ACHN (cell line): Measurements from ENCODE around the gene GTF2F1.

Experiments
- DNase-seq: peaks from one replicate; pipeline ENCODE4 v3.0.0-alpha.2; 2015
- in situ Hi-C: cut with HindIII; loops from 2 replicates; pipeline ENCODE4 v1.10.0; 2017; ENCODE audit warnings: low sequenced_read_pairs, low pct_ligation_motif_present, low pct_unique_long_range_greater_than_20kb

GTF2F1 gene

DNA sequence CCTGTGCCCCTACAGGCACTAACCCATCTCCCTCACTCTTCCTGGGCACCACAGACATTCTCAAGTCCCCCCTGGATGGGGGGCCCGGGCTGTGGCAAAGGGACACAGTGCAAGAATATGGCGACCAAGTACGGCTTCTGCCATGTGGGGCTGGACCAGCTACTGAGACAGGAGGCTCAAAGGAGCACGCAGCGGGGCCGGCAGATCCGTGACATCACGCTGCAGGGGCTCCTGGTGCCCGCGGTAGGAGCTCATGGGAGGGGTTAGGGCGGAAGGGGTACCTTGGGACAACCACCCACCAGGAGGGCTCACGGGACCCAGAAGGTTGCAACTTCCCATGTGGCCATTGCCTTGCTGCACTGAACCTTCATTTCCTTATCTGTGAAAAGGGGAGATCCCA, 3.3 kb upstream of the GTF2F1 start:
- in situ Hi-C loops, result no loop called here
- no peak for DNase-seq

DNA sequence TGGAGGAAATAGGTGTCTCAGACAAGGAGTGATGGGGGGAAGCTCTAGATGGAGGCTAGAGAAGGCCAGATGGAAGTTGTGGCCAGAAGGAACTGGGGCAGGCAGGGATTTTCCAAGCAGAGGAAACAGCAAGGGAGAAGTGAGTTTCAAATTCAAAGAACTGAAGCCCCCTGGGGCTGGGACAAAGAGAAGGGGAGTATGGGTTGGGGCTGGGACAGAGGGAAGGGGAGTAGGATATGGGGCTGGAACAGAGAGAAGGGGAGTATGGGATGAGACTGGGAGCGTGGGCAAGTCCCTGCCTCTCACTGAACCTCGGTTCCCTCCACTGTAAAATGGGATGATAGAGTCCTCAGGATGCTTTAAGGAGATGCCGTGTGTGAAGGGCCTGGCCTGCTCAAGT, 1.9 kb upstream of the GTF2F1 start:
- DNase-seq, result no peak
- in situ Hi-C loops, result no loop called here

DNA sequence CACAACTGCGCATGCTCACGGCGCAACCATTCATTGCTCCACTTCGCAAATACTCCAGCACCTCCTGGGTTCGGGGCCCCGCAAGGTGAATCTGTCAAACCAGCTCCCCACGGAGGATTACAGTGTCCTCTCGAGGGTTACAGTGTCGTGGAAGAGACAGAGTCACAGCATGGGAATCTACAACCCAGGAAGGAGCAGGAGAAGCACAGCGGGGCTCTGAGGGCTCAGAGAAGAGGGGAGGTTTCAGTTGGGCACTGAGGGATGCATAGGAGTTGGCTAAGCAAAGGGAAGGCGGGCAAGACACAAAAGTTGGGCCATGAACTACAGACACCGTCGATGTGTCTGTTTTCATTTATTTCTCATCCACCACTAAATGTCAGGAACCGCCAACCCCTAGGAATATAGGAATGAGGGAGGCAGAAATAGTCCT, 1.0 kb upstream of the GTF2F1 start:
- in situ Hi-C loops, result no loop called here
- no peak for DNase-seq

DNA sequence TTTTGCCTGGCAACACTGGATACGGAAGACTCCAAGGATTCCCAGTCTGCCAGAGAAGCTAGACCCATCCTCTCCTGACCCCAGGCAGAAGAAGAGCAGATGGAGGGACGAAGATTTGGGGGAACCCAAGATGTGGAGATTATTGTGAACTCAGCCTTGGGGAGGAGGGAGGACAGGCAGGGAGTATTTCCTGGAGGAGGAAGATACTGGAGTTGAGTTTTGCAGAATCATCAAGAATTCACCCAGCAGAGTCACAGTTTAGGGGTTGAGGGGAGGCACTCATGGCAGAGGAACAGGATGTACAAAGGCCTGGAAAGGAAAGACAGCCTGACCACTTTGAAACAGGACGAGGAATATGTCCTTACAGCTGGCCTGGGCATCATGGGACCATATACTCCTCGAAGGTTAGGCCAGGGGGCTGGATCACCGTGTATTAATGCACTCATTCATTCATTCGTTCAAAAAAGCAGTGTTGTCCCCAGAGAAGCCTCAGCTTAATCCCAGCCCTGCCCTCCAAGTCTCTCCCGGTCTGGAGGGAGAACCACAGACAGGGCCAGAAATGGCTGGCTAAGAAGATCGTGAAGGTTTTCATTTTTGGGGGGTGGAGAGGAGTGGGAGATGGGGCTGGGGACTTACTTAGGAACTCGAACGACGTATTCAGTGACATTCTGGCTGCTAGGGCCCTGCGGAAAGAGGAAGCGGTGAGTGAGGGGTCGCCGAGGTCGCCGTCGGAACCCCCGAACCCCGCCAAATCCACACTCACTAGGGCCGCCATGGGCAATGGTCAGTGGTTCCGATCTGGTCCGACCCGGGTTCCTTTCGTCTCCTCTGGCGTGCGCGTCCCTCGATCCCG, 517 bp downstream of the GTF2F1 start:
- in situ Hi-C loops, result no loop called here

GRCh38 chr19:6387372-6387771, 5.6 kb downstream of the GTF2F1 start:
- in situ Hi-C loops, result no loop called here
- DNase-seq, result no peak

More for the DNA sequence above, 517 bp downstream of the GTF2F1 start:
- DNase-seq, result no peak

DNA sequence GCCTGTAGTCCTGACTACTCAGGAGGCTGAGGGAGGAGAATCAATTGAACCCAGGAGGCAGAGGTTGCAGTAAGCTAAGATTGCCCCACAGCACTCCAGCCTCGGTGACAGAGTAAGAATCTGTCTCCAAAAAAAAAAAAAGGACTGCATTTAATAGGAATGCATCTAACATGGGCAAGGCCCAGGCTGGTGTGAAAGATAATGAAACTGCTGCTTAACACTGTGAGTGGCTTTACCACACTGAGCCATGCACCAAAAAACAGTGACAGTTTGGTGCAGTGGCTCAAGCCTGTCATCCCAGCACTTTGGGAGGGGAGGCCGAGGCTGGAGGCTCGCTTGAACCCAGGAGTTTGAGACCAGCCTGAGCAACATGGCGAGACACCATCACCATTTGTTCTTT, 8.6 kb downstream of the GTF2F1 start:
- no peak for DNase-seq
- in situ Hi-C loops, result no loop called here

DNA sequence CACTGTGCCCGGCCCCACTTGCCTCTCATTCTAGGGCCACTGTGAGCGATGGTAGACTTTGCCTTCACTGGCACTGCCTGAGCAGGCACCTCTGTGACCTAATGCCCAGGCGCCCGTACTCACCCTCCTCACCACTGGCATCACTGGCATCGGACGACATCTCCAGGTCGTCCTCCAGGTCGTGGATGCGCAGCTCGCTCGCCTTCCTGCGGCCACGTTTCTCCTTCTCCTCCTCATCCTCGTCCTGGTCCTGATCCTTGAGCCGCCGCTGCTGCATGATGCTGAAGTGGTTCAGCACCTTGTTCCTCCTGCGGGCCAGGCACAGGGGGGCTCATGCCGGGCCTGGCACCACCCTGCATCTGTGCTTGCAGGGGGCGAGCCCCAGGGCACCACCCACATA, 9.8 kb downstream of the GTF2F1 start:
- in situ Hi-C loops, result no loop called here
- DNase-seq, result no peak

DNA sequence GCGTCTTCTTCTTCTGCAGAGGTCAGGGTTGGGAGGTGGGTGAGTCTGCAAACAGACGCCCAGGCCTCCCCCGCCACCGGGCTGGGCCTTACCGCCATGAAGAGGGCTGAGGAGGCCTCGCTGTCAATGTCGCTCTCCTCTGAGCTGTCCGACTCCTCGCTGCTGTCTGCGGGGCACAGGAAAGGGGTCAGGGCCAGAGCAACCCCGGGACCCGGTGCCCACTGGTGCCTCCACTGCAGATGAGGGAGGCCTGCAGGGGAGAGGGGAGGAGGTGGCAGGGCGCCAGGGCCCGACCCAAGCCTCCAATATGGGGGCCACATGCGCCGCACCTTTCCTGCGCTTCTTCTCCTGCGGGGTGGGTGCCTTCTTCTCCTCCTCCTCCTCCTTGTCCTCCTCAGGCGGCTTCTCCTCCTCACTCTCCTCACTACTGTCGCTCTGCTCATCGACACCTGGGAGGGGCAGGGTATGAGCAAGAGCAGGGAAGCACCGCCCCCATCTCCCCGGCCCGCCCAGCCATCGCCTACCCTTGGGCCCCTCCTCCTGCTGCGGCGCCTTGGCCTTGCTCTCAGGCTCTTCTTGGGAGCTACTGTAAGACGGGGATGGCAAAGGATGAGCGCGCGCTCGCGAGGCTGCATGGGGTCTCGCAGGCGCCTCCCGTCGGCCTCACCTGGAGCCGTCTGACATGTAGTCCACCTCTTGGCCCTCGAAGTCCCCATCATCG, 11.8 kb downstream of the GTF2F1 start:
- no peak for DNase-seq
- in situ Hi-C loops, result no loop called here

DNA sequence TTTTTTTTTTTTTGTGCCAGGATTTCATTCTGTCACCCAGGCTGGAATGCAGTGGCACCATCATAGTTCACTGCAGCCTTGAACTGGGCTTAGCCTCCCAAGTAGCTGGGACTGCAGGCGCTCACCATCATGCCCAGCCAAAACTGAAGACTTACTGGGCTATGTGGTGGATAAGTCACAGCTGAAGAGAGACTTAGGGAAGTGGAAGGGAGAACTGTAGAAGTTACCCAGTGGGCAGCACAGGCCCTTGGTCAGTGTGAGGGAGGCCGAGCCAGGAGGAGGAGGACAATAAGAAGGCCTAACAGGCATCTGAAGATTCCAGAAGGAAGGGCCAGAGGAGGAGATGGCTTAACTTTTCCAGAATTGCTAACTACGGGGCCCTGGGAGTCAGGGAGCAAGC, 13.2 kb downstream of the GTF2F1 start:
- no peak for DNase-seq
- in situ Hi-C loops, result no loop called here

GRCh38 chr19:6378486-6378885, 14.5 kb downstream of the GTF2F1 start:
- no peak for DNase-seq
- in situ Hi-C loops, result no loop called here

DNA sequence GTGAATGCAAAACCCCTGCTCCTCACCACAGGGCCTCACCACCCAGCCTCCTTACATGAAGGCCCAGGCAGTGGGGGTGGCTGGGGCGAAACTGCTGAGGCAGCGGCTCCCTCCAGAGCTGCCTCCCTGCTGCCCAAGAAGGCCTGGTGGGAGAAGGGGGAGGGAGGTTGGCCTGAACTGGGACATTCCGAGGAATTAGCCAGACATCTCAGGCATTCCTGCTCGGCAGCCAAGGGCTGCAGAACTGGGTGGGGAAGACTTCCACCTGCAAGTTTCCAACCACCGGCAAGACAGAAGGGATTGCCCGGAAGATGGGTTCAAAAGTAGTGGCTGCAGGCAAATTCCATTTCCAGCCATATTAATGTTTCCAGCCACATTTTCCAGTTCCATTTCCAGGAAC, 14.9 kb downstream of the GTF2F1 start:
- peak; percentile 81 for DNase-seq
- in situ Hi-C loops, result no loop called here

GRCh38 chr19:6376512-6377190, 16.3 kb downstream of the GTF2F1 start:
- no peak for DNase-seq
- in situ Hi-C loops, result no loop called here

DNA sequence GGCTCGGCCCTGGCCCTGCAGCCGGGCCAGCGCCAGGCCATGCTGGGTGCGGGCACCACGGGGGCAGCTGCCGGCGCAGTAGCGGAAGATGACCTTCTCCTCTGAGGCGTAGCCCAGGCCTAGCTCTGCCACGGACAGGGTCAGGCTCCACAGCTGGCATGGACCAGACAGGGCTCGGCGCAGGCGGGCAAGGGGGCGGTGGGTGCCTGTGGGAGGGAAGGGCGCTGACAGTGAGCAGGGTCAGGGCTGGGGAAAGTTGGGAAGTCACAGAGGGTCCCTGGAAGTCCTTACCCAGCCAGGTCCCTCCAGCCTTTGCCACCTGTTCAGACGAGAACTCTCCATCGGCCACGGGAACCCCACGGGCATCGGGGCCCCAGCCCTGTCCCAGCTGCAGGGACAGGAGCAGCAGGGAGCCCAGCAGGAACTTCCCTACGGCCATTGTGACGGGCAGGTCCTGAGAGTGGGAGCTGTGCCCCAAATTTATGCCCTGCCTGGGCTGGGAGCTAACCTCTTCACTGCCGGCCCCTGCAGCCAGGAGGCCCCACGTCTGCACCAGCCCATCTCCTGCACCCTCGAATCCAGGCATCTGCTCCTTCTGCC, 17.5 kb downstream of the GTF2F1 start, which contains the start of gene PSPN:
PSPN (minus strand) TSS at position 523 of the 600 bp plus-strand sequence; CDS start at position 439, 84 bp downstream.
- DNase-seq, result no peak
- in situ Hi-C loops, result no loop called here

GRCh38 chr19:6374711-6375410, 18.1 kb downstream of the GTF2F1 start:
- DNase-seq, result no peak
- in situ Hi-C loops, result no loop called here

DNA sequence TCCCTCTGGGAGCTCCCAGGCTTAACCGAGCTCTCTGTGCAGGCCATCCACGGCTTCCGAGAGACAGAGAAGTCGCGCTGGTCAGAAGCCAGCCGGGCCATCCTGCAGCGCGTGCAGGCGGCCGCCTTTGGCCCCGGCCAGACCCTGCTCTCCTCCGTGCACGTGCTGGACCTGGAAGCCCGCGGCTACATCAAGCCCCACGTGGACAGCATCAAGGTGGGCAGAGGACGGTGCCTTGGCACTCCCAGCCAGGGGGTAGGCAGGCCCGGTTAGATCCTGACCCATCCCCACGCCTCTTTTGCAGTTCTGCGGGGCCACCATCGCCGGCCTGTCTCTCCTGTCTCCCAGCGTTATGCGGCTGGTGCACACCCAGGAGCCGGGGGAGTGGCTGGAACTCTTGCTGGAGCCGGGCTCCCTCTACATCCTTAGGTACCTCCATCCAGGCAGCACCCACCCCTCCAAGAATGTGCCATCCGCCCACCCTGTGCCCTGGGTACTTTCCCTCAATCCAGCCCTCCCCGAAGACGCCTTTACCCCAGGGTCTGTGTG, 18.7 kb downstream of the GTF2F1 start:
- DNase-seq, result no peak
- in situ Hi-C loops, result no loop called here

GRCh38 chr19:6373813-6374108, 19.2 kb downstream of the GTF2F1 start:
- no peak for DNase-seq
- in situ Hi-C loops, result no loop called here

GRCh38 chr19:6373096-6373812, 19.7 kb downstream of the GTF2F1 start:
- DNase-seq, result peak; percentile 95
- in situ Hi-C loops, result no loop called here
